SK-N-SH (cell line): ENCODE measurements around the gene OR52E4. TPM values are rescaled to one million over a fixed set of nuclear protein-coding genes. Genes with fewer than 3 reads are reported as not detected.
A peak's percentile ranks its signal among the peaks of the same experiment; 100 is the strongest.

ENCODE experiments used
- CTCF ChIA-PET: fragments of 300-600, 350-600 bp; formaldehyde crosslinking; extraction: SDS; loops from one replicate; lab custom pipeline; 2021; lab: Yijun Ruan, JAX
- POLR2A ChIA-PET: fragments of 350-600 bp; sonication (Branson Sonifier 250); formaldehyde crosslinking; extraction: SDS; loops from one replicate; lab custom pipeline; 2020; ENCODE audit warnings: antibody characterized with exemption, inconsistent platforms; lab: Yijun Ruan, JAX
- DNase-seq: peaks from one replicate; pipeline ENCODE4 v3.0.0; 2012
- H2AFZ ChIP-seq: fragments of 200-600 bp; sonication (generic); 2 replicates; pipeline ENCODE4 v1.8.1; 2016; ENCODE audit warnings: antibody characterized with exemption, mild to moderate bottlenecking, low read depth
- H3F3A ChIP-seq: fragments of 200-600 bp; sonication (generic); replicated peaks from 2 replicates; pipeline ENCODE3; 2016; ENCODE audit warnings: antibody characterized with exemption, mild to moderate bottlenecking; ENCODE audit not compliant: insufficient read depth
- H3K27ac ChIP-seq, 2 experiments: fragments of 200-500 bp in 1 of 2; fragments of 200-600 bp in 1 of 2; sonication (Bioruptor generic) in 1 of 2; sonication (generic), shearing (Covaris generic) in 1 of 2; 2 replicates each; pipeline versions ENCODE4 v1.5.1 to v1.6.1; 2014 to 2016; ENCODE audit warnings: low read depth in 2 of 2, inconsistent platforms in 1 of 2, low read length in 1 of 2, mild to moderate bottlenecking in 1 of 2, mixed read lengths in 1 of 2
- H3K27me3 ChIP-seq: fragments of 200-600 bp; sonication (generic), shearing (Covaris generic); 2 replicates; pipeline ENCODE4 v1.6.1; 2016; ENCODE audit warnings: mixed run types; ENCODE audit not compliant: insufficient read depth
- H3K36me3 ChIP-seq, 2 experiments: fragments of 200-500 bp in 1 of 2; fragments of 200-600 bp in 1 of 2; sonication (Bioruptor generic) in 1 of 2; sonication (generic) in 1 of 2; replicated peaks in 1 of 2; 2 replicates each; pipeline versions ENCODE3 to v1.5.1; 2014 to 2016; ENCODE audit warnings: low read length in 1 of 2, mild to moderate bottlenecking in 1 of 2; ENCODE audit not compliant: insufficient read depth in 2 of 2, control insufficient read depth in 1 of 2
- H3K4me1 ChIP-seq, 2 experiments: fragments of 200-500 bp in 1 of 2; fragments of 200-600 bp in 1 of 2; sonication (Bioruptor generic) in 1 of 2; sonication (generic), shearing (Covaris generic) in 1 of 2; 2 replicates each; pipeline versions ENCODE4 v1.5.1 to v1.6.1; 2014 to 2016; ENCODE audit warnings: low read depth in 1 of 2, low read length in 1 of 2, mixed run types in 1 of 2; ENCODE audit not compliant: insufficient read depth in 2 of 2, control insufficient read depth in 1 of 2
- H3K4me2 ChIP-seq: fragments of 200-600 bp; sonication (generic), shearing (Covaris generic); 2 replicates; pipeline ENCODE4 v1.6.1; 2017; ENCODE audit warnings: mixed run types
- H3K4me3 ChIP-seq, 2 experiments: fragments of 200-500 bp in 1 of 2; fragments of 200-600 bp in 1 of 2; sonication (Bioruptor generic) in 1 of 2; sonication (generic), shearing (Covaris generic) in 1 of 2; 2 replicates each; pipeline versions ENCODE4 v1.5.1 to v1.8.1; 2014 to 2016; ENCODE audit warnings: low read depth in 2 of 2, inconsistent platforms in 1 of 2, low read length in 1 of 2, mild to moderate bottlenecking in 1 of 2, mixed read lengths in 1 of 2, moderate library complexity in 1 of 2
- H3K79me2 ChIP-seq: fragments of 200-600 bp; sonication (generic); 2 replicates; pipeline ENCODE4 v1.8.1; 2017; ENCODE audit warnings: mild to moderate bottlenecking; ENCODE audit not compliant: insufficient read depth
- H3K9ac ChIP-seq: fragments of 200-600 bp; sonication (generic); 2 replicates; pipeline ENCODE4 v1.6.1; 2017; ENCODE audit warnings: mixed run types
- H3K9me2 ChIP-seq: fragments of 200-600 bp; sonication (generic); 2 replicates; pipeline ENCODE4 v1.6.1; 2017; ENCODE audit warnings: mixed run types
- H3K9me3 ChIP-seq: fragments of 200-600 bp; sonication (generic); 2 replicates; pipeline ENCODE4 v1.6.1; 2017; ENCODE audit warnings: mixed run types, mild to moderate bottlenecking, moderate library complexity
- H4K20me1 ChIP-seq: fragments of 200-600 bp; sonication (generic); 2 replicates; pipeline ENCODE4 v1.6.1; 2017; ENCODE audit warnings: mild to moderate bottlenecking, mixed run types; ENCODE audit not compliant: insufficient read depth
- CHD2 ChIP-seq: fragments of 150-350 bp; IDR thresholded peaks from 2 replicates; pipeline ENCODE4 v1.6.1; 2018; ENCODE audit warnings: low read length; ENCODE audit not compliant: partially characterized antibody
- ELF1 ChIP-seq: IDR thresholded peaks from 2 replicates; pipeline ENCODE4 v1.4.0; 2012
- EP300 ChIP-seq, 2 experiments: IDR thresholded peaks; 2 replicates each; pipeline versions ENCODE4 v1.4.0 to v1.6.1; 2012; ENCODE audit warnings: borderline replicate concordance in 1 of 2, low read depth in 1 of 2, low read length in 1 of 2
- EZH2phosphoT487 ChIP-seq: fragments of 200-600 bp; sonication (generic); IDR thresholded peaks from 2 replicates; pipeline ENCODE4 v1.6.1; 2017; ENCODE audit warnings: low read depth, mixed run types, mild to moderate bottlenecking, antibody characterized with exemption, moderate library complexity, borderline replicate concordance
- FOSL2 ChIP-seq: IDR thresholded peaks from 2 replicates; pipeline ENCODE4 v1.4.0; 2012; ENCODE audit warnings: low read depth, mild to moderate bottlenecking, moderate library complexity, borderline replicate concordance
- FOXM1 ChIP-seq: IDR thresholded peaks from 2 replicates; pipeline ENCODE4 v1.4.0; 2012; ENCODE audit warnings: low read depth, mild to moderate bottlenecking
- GABPA ChIP-seq: IDR thresholded peaks from 2 replicates; pipeline ENCODE4 v1.4.0; 2012; ENCODE audit warnings: low read depth, mild to moderate bottlenecking
- JUND ChIP-seq: IDR thresholded peaks from 2 replicates; pipeline ENCODE4 v1.4.0; 2012
- NFIC ChIP-seq: IDR thresholded peaks from 2 replicates; pipeline ENCODE4 v1.4.0; 2012; ENCODE audit warnings: borderline replicate concordance
- NRF1 ChIP-seq: IDR thresholded peaks from 2 replicates; pipeline ENCODE4 v1.6.1; 2012; ENCODE audit warnings: low read depth, mild to moderate bottlenecking, low read length
- POLR2AphosphoS5 ChIP-seq: IDR thresholded peaks from 2 replicates; pipeline ENCODE4 v1.6.1; 2012; ENCODE audit warnings: low read depth, low read length
- RAD21 ChIP-seq: IDR thresholded peaks from 2 replicates; pipeline ENCODE4 v1.6.1; 2012; ENCODE audit warnings: mild to moderate bottlenecking, low read length
- RCOR1 ChIP-seq: fragments of 150-350 bp; IDR thresholded peaks from 2 replicates; pipeline ENCODE4 v1.6.1; 2017; ENCODE audit warnings: antibody characterized with exemption, low read length
- RFX5 ChIP-seq: IDR thresholded peaks from 2 replicates; pipeline ENCODE4 v1.6.1; 2012; ENCODE audit warnings: mild to moderate bottlenecking, improper control_type of control experiment, low read length
- SIN3A ChIP-seq: IDR thresholded peaks from 2 replicates; pipeline ENCODE4 v1.6.1; 2012; ENCODE audit warnings: low read depth, mild to moderate bottlenecking, low read length, moderate library complexity, borderline replicate concordance
- TEAD4 ChIP-seq: IDR thresholded peaks from 2 replicates; pipeline ENCODE4 v1.4.0; 2012; ENCODE audit warnings: mild to moderate bottlenecking, borderline replicate concordance; ENCODE audit not compliant: insufficient read depth
- YY1 ChIP-seq: IDR thresholded peaks from 2 replicates; pipeline ENCODE4 v1.4.0; 2012; ENCODE audit warnings: low read depth, mild to moderate bottlenecking
- WGBS: methylation state at CpG from one replicate; pipeline ENCODE4 v1.1.6; 2017; ENCODE audit warnings: low lambda C conversion rate; 5-methylcytosine and 5-hydroxymethylcytosine counted together
- polyA plus RNA-seq, 3 experiments: library from polyadenylated mRNA; depleted of rRNA; stranded (reverse); fragments of >200 nt; gene quantifications; 2 replicates each; pipeline ENCODE4 v1.2.3, GENCODE V29; 2012
- TF ChIP-seq, protein P1 (sequence below): IDR thresholded peaks from 2 replicates; pipeline ENCODE4 v1.4.0; 2012; ENCODE audit warnings: low read depth, borderline replicate concordance
- TF ChIP-seq, protein P2 (sequence below): fragments of 150-350 bp; IDR thresholded peaks from 2 replicates; pipeline ENCODE4 v1.6.1; 2017; ENCODE audit warnings: antibody characterized with exemption, low read length, low read depth, borderline replicate concordance
- TF ChIP-seq, protein P3 (sequence below): IDR thresholded peaks from 2 replicates; pipeline ENCODE4; 2012

The OR52E4 gene
- polyA plus RNA-seq, 1 of the 3 experiments (the other 2 are of a cell fraction), result not detected

DNA sequence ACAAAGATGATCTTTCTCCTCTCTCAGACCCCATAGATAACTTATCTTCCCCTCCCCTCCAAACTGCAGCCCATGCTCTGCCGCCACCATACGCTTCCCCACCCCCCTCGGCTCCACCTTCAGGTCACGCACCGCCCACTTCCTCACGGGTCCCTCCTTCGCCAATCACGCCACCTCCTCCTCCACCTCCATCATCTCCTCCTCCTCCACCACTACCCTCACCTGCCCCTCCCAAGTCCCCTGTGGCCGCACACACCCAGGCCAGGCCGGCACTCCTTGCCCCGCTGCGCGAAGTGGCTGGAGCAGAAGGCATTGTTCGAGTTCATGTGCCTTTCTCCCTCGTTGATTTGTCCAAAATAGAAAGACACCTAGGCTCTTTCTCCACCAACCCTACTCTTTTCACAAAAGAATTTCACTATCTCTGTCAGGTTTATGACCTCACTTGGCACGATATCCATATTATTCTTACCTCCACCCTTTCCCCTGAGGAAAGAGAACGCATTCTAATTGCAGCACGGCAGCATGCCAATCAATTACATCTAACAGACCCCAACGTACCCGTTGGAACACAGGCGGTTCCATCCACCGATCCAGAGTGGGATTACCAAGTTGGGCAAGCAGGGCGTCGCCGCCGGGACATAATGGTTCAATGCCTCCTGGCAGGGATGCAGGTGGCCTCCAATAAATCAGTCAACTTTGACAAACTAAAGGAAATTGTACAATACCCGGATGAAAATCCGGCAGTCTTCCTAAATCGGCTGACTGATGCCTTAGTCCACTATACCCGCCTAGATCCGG lies 49.3 kb downstream of the OR52E4 start:
- WGBS, result 18% methylated on average over 29 of the region's 31 CpGs
- H3K27ac ChIP-seq, result no peak overlapping the region

DNA sequence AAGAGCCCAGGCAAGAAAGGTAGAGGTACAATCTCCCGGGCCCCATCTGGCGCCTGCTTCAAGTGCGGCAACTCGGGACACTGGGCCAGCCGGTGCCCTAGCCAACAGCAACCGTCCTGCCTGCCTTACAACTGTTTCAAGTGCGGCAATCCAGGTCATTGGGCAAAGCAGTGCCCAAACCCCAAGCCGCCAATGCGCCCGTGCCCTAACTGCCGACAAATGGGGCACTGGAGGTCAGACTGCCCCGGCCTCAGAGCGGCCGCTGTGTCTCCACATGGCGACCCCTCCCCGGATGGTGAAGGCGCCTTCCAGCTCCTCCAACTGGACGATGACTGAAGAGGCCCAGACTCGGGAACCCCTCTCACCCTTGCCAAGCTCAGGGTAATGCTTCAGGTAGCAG lies 50.2 kb downstream of the OR52E4 start:
- H3K79me2 ChIP-seq, result no peaks in the 10 kb centered on the region
- no peak overlapping the region for H3K27ac ChIP-seq
- H3F3A ChIP-seq, result no peaks in the 10 kb centered on the region
- H2AFZ ChIP-seq, result no peak overlapping the region
- TF ChIP-seq RCOR1 (no peak), RAD21 (no peak), EP300 (IDR thresholded peaks at IDR 0.05; ENCODE audit: borderline replicate concordance in 1 of 2, low read depth in 1 of 2, low read length in 1 of 2) (no peak), YY1 (no peak), NRF1 (no peak), SIN3A (no peak), EZH2phosphoT487 (no peak), GABPA (no peak), FOXM1 (no peak), RFX5 (no peak), NFIC (no peak), ELF1 (no peak), CHD2 (no peak), POLR2AphosphoS5 (no peak), FOSL2 (no peak), JUND (no peak)
- TF ChIP-seq, protein P1, sequence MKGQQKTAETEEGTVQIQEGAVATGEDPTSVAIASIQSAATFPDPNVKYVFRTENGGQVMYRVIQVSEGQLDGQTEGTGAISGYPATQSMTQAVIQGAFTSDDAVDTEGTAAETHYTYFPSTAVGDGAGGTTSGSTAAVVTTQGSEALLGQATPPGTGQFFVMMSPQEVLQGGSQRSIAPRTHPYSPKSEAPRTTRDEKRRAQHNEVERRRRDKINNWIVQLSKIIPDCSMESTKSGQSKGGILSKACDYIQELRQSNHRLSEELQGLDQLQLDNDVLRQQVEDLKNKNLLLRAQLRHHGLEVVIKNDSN, result no peak
- TF ChIP-seq, protein P2, sequence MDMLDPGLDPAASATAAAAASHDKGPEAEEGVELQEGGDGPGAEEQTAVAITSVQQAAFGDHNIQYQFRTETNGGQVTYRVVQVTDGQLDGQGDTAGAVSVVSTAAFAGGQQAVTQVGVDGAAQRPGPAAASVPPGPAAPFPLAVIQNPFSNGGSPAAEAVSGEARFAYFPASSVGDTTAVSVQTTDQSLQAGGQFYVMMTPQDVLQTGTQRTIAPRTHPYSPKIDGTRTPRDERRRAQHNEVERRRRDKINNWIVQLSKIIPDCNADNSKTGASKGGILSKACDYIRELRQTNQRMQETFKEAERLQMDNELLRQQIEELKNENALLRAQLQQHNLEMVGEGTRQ, result no peak
- TF ChIP-seq, protein P3, sequence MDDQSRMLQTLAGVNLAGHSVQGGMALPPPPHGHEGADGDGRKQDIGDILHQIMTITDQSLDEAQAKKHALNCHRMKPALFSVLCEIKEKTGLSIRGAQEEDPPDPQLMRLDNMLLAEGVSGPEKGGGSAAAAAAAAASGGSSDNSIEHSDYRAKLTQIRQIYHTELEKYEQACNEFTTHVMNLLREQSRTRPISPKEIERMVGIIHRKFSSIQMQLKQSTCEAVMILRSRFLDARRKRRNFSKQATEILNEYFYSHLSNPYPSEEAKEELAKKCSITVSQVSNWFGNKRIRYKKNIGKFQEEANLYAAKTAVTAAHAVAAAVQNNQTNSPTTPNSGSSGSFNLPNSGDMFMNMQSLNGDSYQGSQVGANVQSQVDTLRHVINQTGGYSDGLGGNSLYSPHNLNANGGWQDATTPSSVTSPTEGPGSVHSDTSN, result no peak
- H3K4me1 ChIP-seq, result no peaks in the 10 kb centered on the region
- H3K9ac ChIP-seq, result no peak overlapping the region
- no peaks in the 10 kb centered on the region for H3K9me2 ChIP-seq
- ChIA-PET CTCF (no interaction called here), POLR2A (no interaction called here)
- no peaks in the 10 kb centered on the region for H3K9me3 ChIP-seq
- peaks cover 41% of the 10 kb centered on the region for H3K27me3 ChIP-seq
- no peaks in the 10 kb centered on the region for H4K20me1 ChIP-seq
- no peak overlapping the region for H3K4me3 ChIP-seq
- DNase-seq, result no peak
- no peak overlapping the region for H3K4me2 ChIP-seq
- no peaks in the 10 kb centered on the region for H3K36me3 ChIP-seq
- WGBS, result 7% methylated on average over 12 of the region's 19 CpGs

More for the DNA sequence above, 49.3 kb downstream of the OR52E4 start:
- Histone ChIP-seq H3K4me3 (peak overlapping the region in 1 of 2 experiments; percentile 37; a peak in 2 of 4 replicates), H3K4me1 (no peaks in the 10 kb centered on the region), H3K79me2 (no peaks in the 10 kb centered on the region), H3F3A (no peaks in the 10 kb centered on the region), H3K9me2 (no peaks in the 10 kb centered on the region), H3K9me3 (no peaks in the 10 kb centered on the region), H2AFZ (no peak overlapping the region), H3K9ac (no peak overlapping the region), H3K27me3 (peaks cover 41% of the 10 kb centered on the region), H3K4me2 (peak overlapping the region; percentile 62; the same call in 1 of the 2 replicates), H3K36me3 (no peaks in the 10 kb centered on the region), H4K20me1 (no peaks in the 10 kb centered on the region)
- TF ChIP-seq TEAD4, result no peak
- ChIA-PET CTCF (no interaction called here), POLR2A (no interaction called here)
- DNase-seq, result no peak
